GM12872 (cell line): ENCODE results near the gene GRAMD4.

Experiments used
- CTCF ChIP-seq: IDR thresholded peaks from 3 replicates; pipeline ENCODE4 v1.5.1; 2011; ENCODE audit warnings: low read depth, mild to moderate bottlenecking, low read length, moderate library complexity; ENCODE audit not compliant: insufficient read depth

Gene GRAMD4

GRCh38 chr22:46712288-46712687 lies 92.1 kb downstream of the GRAMD4 start:
- no peak for TF ChIP-seq CTCF

GRCh38 chr22:46714550-46714949 lies 94.4 kb downstream of the GRAMD4 start:
- no peak for TF ChIP-seq CTCF

GRCh38 chr22:46719921-46720320 lies 99.7 kb downstream of the GRAMD4 start:
- TF ChIP-seq CTCF = no peak

GRCh38 chr22:46721501-46722085 lies 101.4 kb downstream of the GRAMD4 start:
- no peak for TF ChIP-seq CTCF

GRCh38 chr22:46723882-46724281 lies 103.7 kb downstream of the GRAMD4 start:
- TF ChIP-seq CTCF = no peak

DNA sequence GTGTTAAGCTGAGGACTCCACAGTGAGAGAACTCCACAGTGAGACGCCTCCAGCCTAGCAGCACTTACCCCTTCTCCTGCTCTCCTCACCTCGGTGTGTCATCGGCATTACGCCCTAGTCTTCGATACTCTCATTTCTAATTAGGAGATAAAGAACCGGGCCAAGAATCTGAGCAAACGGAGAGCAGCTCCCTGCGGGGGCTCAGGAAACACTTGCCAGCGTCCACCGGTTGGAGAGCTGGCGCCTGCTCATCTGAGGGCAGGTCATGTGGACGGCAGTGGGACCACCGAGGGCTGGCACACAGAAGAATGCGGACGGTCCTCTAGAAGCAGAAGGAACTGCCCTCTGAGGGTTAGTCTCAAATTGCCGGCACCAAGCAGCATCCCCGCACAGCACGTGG lies 104.9 kb downstream of the GRAMD4 start:
- TF ChIP-seq CTCF = no peak

GRCh38 chr22:46726066-46726985 lies 106.1 kb downstream of the GRAMD4 start:
- TF ChIP-seq CTCF = no peak
